Measurements from ENCODE around the gene TPD52L1. TPM values are rescaled to one million over a fixed set of nuclear protein-coding genes. Genes with fewer than 3 reads are reported as not detected.
A peak's percentile ranks its signal among the peaks of the same experiment; 100 is the strongest.

TPD52L1 gene
- total and polyA plus RNA-seq, 8 donors = 21.2 to 51.6 (median 24.4) TPM

- no peak for TF ChIP-seq CTCF (IDR thresholded peaks at IDR 0.05)
- ATAC-seq (no peak), FAIRE-seq (no peak), DNase-seq (no peak)
- H3K9me3 ChIP-seq = no peaks in the 10 kb centered on the region
- H3K4me3 ChIP-seq = no peak overlapping the region
- intact Hi-C loops (cut with DNase I) = no loop called here
- H3K36me3 ChIP-seq = no peaks in the 10 kb centered on the region
- WGBS, 2 donors = 92 to 96% methylated on average over 2 of the region's 2 CpGs
- peaks cover 0 to 5% (median 5%) of the 10 kb centered on the region in 3 donors for H3K4me1 ChIP-seq
- no peak overlapping the region for H3K27ac ChIP-seq
- H3K27me3 ChIP-seq = no peaks in the 10 kb centered on the region
Measured at GRCh38 chr6:125217992-125218391, 64.4 kb downstream of the TPD52L1 start.

GRCh38 chr6:125219361-125219895 lies 65.9 kb downstream of the TPD52L1 start:
- ATAC-seq (peak in 1 of 4 donors; percentile 27), DNase-seq (no peak), FAIRE-seq (no peak)
- H3K4me1 ChIP-seq = peaks cover 6 to 16% (median 13%) of the 10 kb centered on the region in 3 donors
- TF ChIP-seq CTCF (IDR thresholded peaks at IDR 0.05) = no peak
- H3K9me3 ChIP-seq = no peaks in the 10 kb centered on the region
- WGBS, 2 donors = 60 to 63% methylated on average over 5 of the region's 5 CpGs
- intact Hi-C loops (cut with DNase I) = no loop called here
- no peak overlapping the region for H3K27ac ChIP-seq
- H3K36me3 ChIP-seq = no peaks in the 10 kb centered on the region
- H3K27me3 ChIP-seq = no peaks in the 10 kb centered on the region
- no peak overlapping the region for H3K4me3 ChIP-seq

- intact Hi-C loops (cut with DNase I) = no loop called here
- TF ChIP-seq CTCF (IDR thresholded peaks at IDR 0.05) = no peak
- no peaks in the 10 kb centered on the region for H3K36me3 ChIP-seq
- WGBS, 2 donors = 78 to 80% methylated on average over 2 of the region's 2 CpGs
- no peak overlapping the region for H3K4me3 ChIP-seq
- peaks cover 6 to 19% (median 15%) of the 10 kb centered on the region in 3 donors for H3K4me1 ChIP-seq
- no peak for DNase-seq
- H3K27me3 ChIP-seq = no peaks in the 10 kb centered on the region
- ATAC-seq = peak in 3 of 4 donors; percentile 29 to 34 (median 32)
- FAIRE-seq = no peak
- no peaks in the 10 kb centered on the region for H3K9me3 ChIP-seq
- H3K27ac ChIP-seq = no peak overlapping the region
Measured at GRCh38 chr6:125220712-125221111, 67.1 kb downstream of the TPD52L1 start.

GRCh38 chr6:125222531-125223455 lies 69.2 kb downstream of the TPD52L1 start:
- H3K27me3 ChIP-seq = no peaks in the 10 kb centered on the region
- ATAC-seq (peak; percentile 18 to 59 (median 38)), DNase-seq (no peak), FAIRE-seq (peak; percentile 29)
- intact Hi-C loops (cut with DNase I) = no loop called here
- H3K9me3 ChIP-seq = no peaks in the 10 kb centered on the region
- H3K27ac ChIP-seq = peak overlapping the region in 1 of 4 donors; percentile 27
- TF ChIP-seq CTCF (IDR thresholded peaks at IDR 0.05) = no peak
- H3K4me3 ChIP-seq = no peak overlapping the region
- 43 to 54% methylated on average over 4 of the region's 4 CpGs for WGBS, 2 donors
- H3K36me3 ChIP-seq = no peaks in the 10 kb centered on the region
- peaks cover 6 to 19% (median 15%) of the 10 kb centered on the region in 3 donors for H3K4me1 ChIP-seq

Data from pancreas (tissue), 10 donors.